Measurements from ENCODE around the gene INPP5A.

DNA sequence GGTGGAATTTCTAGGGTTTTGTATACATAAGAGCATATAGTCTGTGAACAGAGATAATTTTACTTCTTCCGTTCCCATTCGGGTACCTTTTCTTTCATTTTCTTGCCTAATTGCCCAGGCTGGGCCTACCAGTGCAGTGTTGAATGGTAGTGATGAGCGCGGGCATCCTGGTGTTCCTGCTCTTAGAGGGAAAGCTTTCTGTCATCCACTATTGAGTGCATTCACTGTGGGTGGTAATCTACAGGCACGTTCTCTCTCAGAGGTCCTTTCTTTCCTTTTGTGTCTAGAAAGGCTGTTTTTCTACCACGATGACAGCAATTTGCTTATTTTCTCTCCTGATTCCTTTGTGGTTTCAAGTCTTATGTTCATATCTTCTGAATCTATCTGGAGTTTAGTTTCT lies 65.0 kb downstream of the INPP5A start:
- TF ChIP-seq, protein P1, sequence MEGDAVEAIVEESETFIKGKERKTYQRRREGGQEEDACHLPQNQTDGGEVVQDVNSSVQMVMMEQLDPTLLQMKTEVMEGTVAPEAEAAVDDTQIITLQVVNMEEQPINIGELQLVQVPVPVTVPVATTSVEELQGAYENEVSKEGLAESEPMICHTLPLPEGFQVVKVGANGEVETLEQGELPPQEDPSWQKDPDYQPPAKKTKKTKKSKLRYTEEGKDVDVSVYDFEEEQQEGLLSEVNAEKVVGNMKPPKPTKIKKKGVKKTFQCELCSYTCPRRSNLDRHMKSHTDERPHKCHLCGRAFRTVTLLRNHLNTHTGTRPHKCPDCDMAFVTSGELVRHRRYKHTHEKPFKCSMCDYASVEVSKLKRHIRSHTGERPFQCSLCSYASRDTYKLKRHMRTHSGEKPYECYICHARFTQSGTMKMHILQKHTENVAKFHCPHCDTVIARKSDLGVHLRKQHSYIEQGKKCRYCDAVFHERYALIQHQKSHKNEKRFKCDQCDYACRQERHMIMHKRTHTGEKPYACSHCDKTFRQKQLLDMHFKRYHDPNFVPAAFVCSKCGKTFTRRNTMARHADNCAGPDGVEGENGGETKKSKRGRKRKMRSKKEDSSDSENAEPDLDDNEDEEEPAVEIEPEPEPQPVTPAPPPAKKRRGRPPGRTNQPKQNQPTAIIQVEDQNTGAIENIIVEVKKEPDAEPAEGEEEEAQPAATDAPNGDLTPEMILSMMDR (IDR thresholded peaks at IDR 0.05): no peak
- no peak for TF ChIP-seq POLR2A (IDR thresholded peaks at IDR 0.05)
